WTC11 (cell line): Measurements from ENCODE around the gene IL1RN.
"Not testable (repeated sequence)": the region's sequence is repeated elsewhere in the genome, so short reads cannot be mapped to it uniquely, and the experiment has no call there.

Experiments used
- CTCF ChIP-seq: fragments of 200-600 bp; IDR thresholded peaks from 2 replicates; pipeline ENCODE4 v1.8.0; 2022; ENCODE audit warnings: antibody characterized with exemption
- ETV6 ChIP-seq: sonication (generic); formaldehyde crosslinking; IDR thresholded peaks from 2 replicates; pipeline ENCODE4 v1.8.1; 2022; ENCODE audit warnings: mild to moderate bottlenecking, missing genetic modification reagents
- OVOL2 ChIP-seq: fragments of 250-450 bp; sonication (Bioruptor Pico); IDR thresholded peaks from 2 replicates; pipeline ENCODE4 v1.9.0; 2021; ENCODE audit warnings: mild to moderate bottlenecking, borderline replicate concordance

- not testable (repeated sequence) for TF ChIP-seq OVOL2 (CRISPR knock-in tag); ETV6; CTCF
These were observed 30.4 kb upstream of the IL1RN start for GRCh38 chr2:113096842-113097618.
